ENCODE data around the gene TMEM244. TPM values are rescaled to one million over a fixed set of nuclear protein-coding genes. Genes with fewer than 3 reads are reported as not detected.

Gene TMEM244
- total RNA-seq, 6 experiments from 2014 or later: not detected

GRCh38 chr6:129875610-129876520, 14.8 kb upstream of the TMEM244 start:
- Mint-ChIP-seq H3K27me3 (ENCODE audit: insufficient read depth) (peaks cover 8% of the 10 kb centered on the region; the same call in 1 of the 2 replicates), H3K27ac (no peak overlapping the region), H3K4me3 (no peak overlapping the region), H3K4me1 (ENCODE audit: low read depth) (peaks cover 17% of the 10 kb centered on the region), H3K36me3 (ENCODE audit: low read depth) (peaks cover 21% of the 10 kb centered on the region), H3K9me3 (peaks cover 12% of the 10 kb centered on the region)
- no peak for DNase-seq
- TF ChIP-seq CTCF (IDR thresholded peaks at IDR 0.05): no peak

- Mint-ChIP-seq H3K27me3 (ENCODE audit: insufficient read depth) (peaks cover 8% of the 10 kb centered on the region; the same call in 1 of the 2 replicates), H3K4me3 (no peak overlapping the region), H3K27ac (no peak overlapping the region), H3K36me3 (ENCODE audit: low read depth) (peaks cover 12% of the 10 kb centered on the region), H3K4me1 (ENCODE audit: low read depth) (peaks cover 12% of the 10 kb centered on the region), H3K9me3 (peaks cover 12% of the 10 kb centered on the region)
- TF ChIP-seq CTCF (IDR thresholded peaks at IDR 0.05): no peak
- DNase-seq: no peak
These were observed 13.7 kb upstream of the TMEM244 start for GRCh38 chr6:129874837-129875236.

GRCh38 chr6:129872586-129872985, 11.5 kb upstream of the TMEM244 start:
- H3K9me3 Mint-ChIP-seq: no peaks in the 10 kb centered on the region
- no peaks in the 10 kb centered on the region for H3K36me3 Mint-ChIP-seq (ENCODE audit: low read depth)
- no peak overlapping the region for H3K4me3 Mint-ChIP-seq
- H3K4me1 Mint-ChIP-seq (ENCODE audit: low read depth): peaks cover 22% of the 10 kb centered on the region
- TF ChIP-seq CTCF (IDR thresholded peaks at IDR 0.05): no peak
- DNase-seq: no peak
- peaks cover 3% of the 10 kb centered on the region; the same call in 1 of the 2 replicates for H3K27me3 Mint-ChIP-seq (ENCODE audit: insufficient read depth)
- H3K27ac Mint-ChIP-seq: no peak overlapping the region

- Mint-ChIP-seq H3K9me3 (no peaks in the 10 kb centered on the region), H3K36me3 (ENCODE audit: low read depth) (no peaks in the 10 kb centered on the region), H3K27ac (no peak overlapping the region), H3K4me3 (no peak overlapping the region), H3K27me3 (ENCODE audit: insufficient read depth) (peaks cover 2% of the 10 kb centered on the region; the same call in 1 of the 2 replicates), H3K4me1 (ENCODE audit: low read depth) (peaks cover 20% of the 10 kb centered on the region)
- no peak for TF ChIP-seq CTCF (IDR thresholded peaks at IDR 0.05)
- no peak for DNase-seq
These were observed 10.1 kb upstream of the TMEM244 start for GRCh38 chr6:129871221-129871620.

GRCh38 chr6:129867403-129867802, 6.3 kb upstream of the TMEM244 start:
- no peak overlapping the region for H3K4me3 Mint-ChIP-seq
- H3K9me3 Mint-ChIP-seq: no peaks in the 10 kb centered on the region
- peaks cover 2% of the 10 kb centered on the region; the same call in 1 of the 2 replicates for H3K27me3 Mint-ChIP-seq (ENCODE audit: insufficient read depth)
- peaks cover 31% of the 10 kb centered on the region for H3K4me1 Mint-ChIP-seq (ENCODE audit: low read depth)
- no peak for TF ChIP-seq CTCF (IDR thresholded peaks at IDR 0.05)
- no peak overlapping the region for H3K27ac Mint-ChIP-seq
- no peak for DNase-seq
- H3K36me3 Mint-ChIP-seq (ENCODE audit: low read depth): no peaks in the 10 kb centered on the region
